WTC11 (cell line): ENCODE data around the gene FAM117B. TPM values are rescaled to one million over a fixed set of nuclear protein-coding genes. Genes with fewer than 3 reads are reported as not detected.

Experiments
- ATAC-seq: fragments of 200-7000 bp; cut with Tn5 transposase; 2 replicates; pipeline ENCODE4 v1.10.0; 2021; ENCODE audit warnings: mild to moderate bottlenecking, moderate library complexity
- CTCF ChIA-PET: fragments of 300-600 bp; sonication (Branson Sonifier 250); formaldehyde crosslinking; loops from one replicate; lab custom pipeline; 2021; ENCODE audit warnings: antibody characterized with exemption; lab: Charles Lee
- POLR2A ChIA-PET: fragments of 350-600 bp; sonication (Branson Sonifier 250); formaldehyde crosslinking; loops from one replicate; lab custom pipeline; 2021; ENCODE audit warnings: antibody characterized with exemption; lab: Charles Lee
- DNase-seq: peaks from one replicate; pipeline ENCODE4 v3.0.0; 2021; ENCODE audit warnings: low spot score
- H3K27ac Mint-ChIP-seq: 2 replicates; pipeline ENCODE4 v1.8.0; 2021; ENCODE audit warnings: mixed read lengths
- H3K27me3 Mint-ChIP-seq: 2 replicates; pipeline ENCODE4 v1.8.0; 2021; ENCODE audit warnings: low read depth, mild to moderate bottlenecking, moderate library complexity, mixed read lengths
- H3K36me3 Mint-ChIP-seq: 2 replicates; pipeline ENCODE4 v1.8.0; 2021; ENCODE audit warnings: mixed read lengths
- H3K4me1 Mint-ChIP-seq: 2 replicates; pipeline ENCODE4 v1.8.0; 2022; ENCODE audit warnings: mixed read lengths
- H3K4me3 Mint-ChIP-seq: 2 replicates; pipeline ENCODE4 v1.8.0; 2021; ENCODE audit warnings: mild to moderate bottlenecking, moderate library complexity, mixed read lengths
- H3K9me3 Mint-ChIP-seq: 2 replicates; pipeline ENCODE4 v1.8.0; 2021; ENCODE audit warnings: mixed read lengths
- ATF6 ChIP-seq: sonication (generic); formaldehyde crosslinking; IDR thresholded peaks from 2 replicates; pipeline ENCODE4 v1.8.1; 2023; ENCODE audit warnings: mild to moderate bottlenecking, missing genetic modification reagents
- CTCF ChIP-seq: fragments of 200-600 bp; IDR thresholded peaks from 2 replicates; pipeline ENCODE4 v1.8.0; 2022; ENCODE audit warnings: antibody characterized with exemption
- E2F4 ChIP-seq: sonication (generic); formaldehyde crosslinking; IDR thresholded peaks from 2 replicates; pipeline ENCODE4 v1.8.1; 2022; ENCODE audit warnings: low read depth, mild to moderate bottlenecking, moderate library complexity, missing genetic modification reagents, borderline replicate concordance
- ESRRA ChIP-seq: sonication (generic); formaldehyde crosslinking; IDR thresholded peaks from 2 replicates; pipeline ENCODE4 v1.8.1; 2022; ENCODE audit warnings: mild to moderate bottlenecking, missing genetic modification reagents, borderline replicate concordance
- FOXP4 ChIP-seq: sonication (generic); formaldehyde crosslinking; IDR thresholded peaks from 2 replicates; pipeline ENCODE4 v1.8.0; 2022; ENCODE audit warnings: mild to moderate bottlenecking, missing genetic modification reagents
- GABPB1 ChIP-seq: sonication (generic); formaldehyde crosslinking; IDR thresholded peaks from 2 replicates; pipeline ENCODE4 v1.8.1; 2023; ENCODE audit warnings: mild to moderate bottlenecking, missing genetic modification reagents
- IRF2 ChIP-seq: sonication (generic); formaldehyde crosslinking; IDR thresholded peaks from 2 replicates; pipeline ENCODE4 v1.8.0; 2022; ENCODE audit warnings: low read depth, missing genetic modification reagents, borderline replicate concordance
- MLX ChIP-seq: sonication (generic); formaldehyde crosslinking; IDR thresholded peaks from 2 replicates; pipeline ENCODE4 v1.8.1; 2023; ENCODE audit warnings: mild to moderate bottlenecking, missing genetic modification reagents, moderate library complexity
- NFATC4 ChIP-seq: fragments of 250-450 bp; sonication (Bioruptor Pico); IDR thresholded peaks from 2 replicates; pipeline ENCODE4 v1.9.0; 2021; ENCODE audit warnings: mild to moderate bottlenecking
- NR2C2 ChIP-seq: sonication (generic); formaldehyde crosslinking; IDR thresholded peaks from 2 replicates; pipeline ENCODE4 v1.8.0; 2022; ENCODE audit warnings: mild to moderate bottlenecking, missing genetic modification reagents
- PRDM15 ChIP-seq: sonication (generic); formaldehyde crosslinking; IDR thresholded peaks from 2 replicates; pipeline ENCODE4 v1.8.0; 2022; ENCODE audit warnings: missing genetic modification reagents
- RORB ChIP-seq: fragments of 250-450 bp; sonication (Bioruptor Pico); IDR thresholded peaks from 2 replicates; pipeline ENCODE4 v1.9.0; 2021; ENCODE audit warnings: mild to moderate bottlenecking
- STAT6 ChIP-seq: sonication (generic); formaldehyde crosslinking; conservative IDR thresholded peaks from 2 replicates; pipeline ENCODE4 v1.8.1; 2023; ENCODE audit warnings: mild to moderate bottlenecking, low read depth, missing genetic modification reagents, moderate library complexity
- TP53 ChIP-seq: sonication (generic); formaldehyde crosslinking; IDR thresholded peaks from 2 replicates; pipeline ENCODE4 v1.8.1; 2023; ENCODE audit warnings: mild to moderate bottlenecking, missing genetic modification reagents
- ZNF317 ChIP-seq: sonication (generic); formaldehyde crosslinking; IDR thresholded peaks from 2 replicates; pipeline ENCODE4 v1.8.1; 2023; ENCODE audit warnings: low read depth, mild to moderate bottlenecking, moderate library complexity, missing genetic modification reagents, borderline replicate concordance
- total RNA-seq: library from RNA; stranded (reverse); gene quantifications from 3 replicates; pipeline ENCODE4 v1.2.3, GENCODE V29; 2021

FAM117B gene
- total RNA-seq, 1 experiment from 2014 or later, result 18.1 TPM

GRCh38 chr2:202726070-202726469 lies 91.3 kb downstream of the FAM117B start (continued):
- no peak for TF ChIP-seq STAT6 (CRISPR knock-in tag)
- TF ChIP-seq, all 79 proteins: peak for 0

GRCh38 chr2:202736826-202737225 lies 102.1 kb downstream of the FAM117B start:
- no peaks in the 10 kb centered on the region for H3K4me1 Mint-ChIP-seq
- H3K9me3 Mint-ChIP-seq, result peaks cover 18% of the 10 kb centered on the region
- ChIA-PET CTCF (no interaction called here), POLR2A (no interaction called here)
- ATAC-seq (no peak), DNase-seq (no peak)
- no peak overlapping the region for H3K4me3 Mint-ChIP-seq
- H3K27ac Mint-ChIP-seq, result no peak overlapping the region
- TF ChIP-seq FOXP4 (CRISPR knock-in tag) (no peak), NFATC4 (CRISPR knock-in tag) (no peak), RORB (CRISPR knock-in tag) (no peak), ZNF317 (CRISPR knock-in tag) (no peak), GABPB1 (CRISPR knock-in tag) (no peak), MLX (CRISPR knock-in tag) (no peak), TP53 (CRISPR knock-in tag) (no peak), NR2C2 (CRISPR knock-in tag) (no peak), IRF2 (no peak), PRDM15 (CRISPR knock-in tag) (no peak), E2F4 (CRISPR knock-in tag) (no peak)
- H3K27me3 Mint-ChIP-seq, result no peaks in the 10 kb centered on the region
- peaks cover 35% of the 10 kb centered on the region for H3K36me3 Mint-ChIP-seq

GRCh38 chr2:202743613-202744012 lies 108.8 kb downstream of the FAM117B start:
- H3K36me3 Mint-ChIP-seq, result peaks cover 26% of the 10 kb centered on the region
- CTCF ChIA-PET, result no interaction called here
- no peaks in the 10 kb centered on the region for H3K27me3 Mint-ChIP-seq
- POLR2A ChIA-PET, result no interaction called here
- ATAC-seq, result no peak
- H3K27ac Mint-ChIP-seq, result no peak overlapping the region
- H3K9me3 Mint-ChIP-seq, result peaks cover 15% of the 10 kb centered on the region
- DNase-seq, result no peak
- no peak overlapping the region for H3K4me3 Mint-ChIP-seq
- TF ChIP-seq ESRRA (CRISPR knock-in tag), result no peak
- no peak for TF ChIP-seq CTCF
- TF ChIP-seq ATF6, result no peak
- H3K4me1 Mint-ChIP-seq, result no peaks in the 10 kb centered on the region
